Gastroesophageal sphincter (tissue), 3 donors: ENCODE results near the gene SAYSD1.

Experiments used
- POLR2A ChIP-seq, 2 donors: fragments of 450-650 bp; IDR thresholded peaks; one replicate each; pipeline ENCODE4 v1.6.1; 2017; ENCODE audit warnings: antibody characterized with exemption in 2 of 2, mild to moderate bottlenecking in 2 of 2, moderate library complexity in 1 of 2
- POLR2AphosphoS5 ChIP-seq: sonication (generic); formaldehyde crosslinking; IDR thresholded peaks from one replicate; pipeline ENCODE4 v1.6.1; 2017; ENCODE audit warnings: antibody characterized with exemption
- TF ChIP-seq, protein P1 (sequence below), 4 experiments: fragments of 200-600 bp in 2 of 4; fragments of 450-650 bp in 2 of 4; sonication (generic) in 1 of 4; IDR thresholded peaks; one replicate each; pipeline ENCODE4 v1.5.1; 2017 to 2019; ENCODE audit warnings: antibody characterized with exemption in 4 of 4, mild to moderate bottlenecking in 2 of 4, moderate library complexity in 2 of 4

DNA sequence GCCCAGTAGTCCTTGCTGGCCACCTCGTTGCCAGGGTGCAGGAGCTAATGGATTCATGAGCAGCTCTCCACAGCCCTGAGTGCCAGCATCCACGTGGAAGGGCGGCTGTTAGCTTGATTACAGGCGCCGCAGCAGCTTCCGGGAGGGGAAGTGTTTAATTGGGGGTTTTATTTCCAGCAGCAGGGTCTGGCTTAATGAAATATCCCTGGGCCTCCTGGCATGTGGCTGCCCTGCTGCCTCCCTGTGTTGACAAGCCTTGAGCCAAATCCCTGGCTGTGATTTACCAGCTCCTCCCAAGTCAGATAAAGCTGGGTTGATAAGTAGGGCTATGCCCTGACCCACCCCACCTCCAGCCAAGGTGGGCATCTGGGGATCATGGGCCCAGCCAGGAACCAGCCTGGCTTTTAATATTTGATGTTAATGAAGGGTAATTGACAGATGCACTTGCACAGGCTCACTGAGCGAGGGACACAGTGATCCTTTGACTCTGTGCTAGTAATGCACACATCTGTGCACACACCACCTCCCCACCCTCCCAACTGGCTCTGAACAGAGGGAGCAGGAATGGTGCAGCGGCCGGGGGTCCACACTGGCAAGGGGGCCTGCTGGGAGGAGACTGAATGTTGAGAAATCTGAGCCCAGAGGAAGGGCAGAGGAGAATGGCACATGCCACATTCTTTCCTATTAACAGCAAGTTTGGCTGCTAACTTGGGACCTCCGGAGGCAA is 52.8 kb downstream of the SAYSD1 start:
- no peak for TF ChIP-seq POLR2A (IDR thresholded peaks at IDR 0.05)
- no peak for TF ChIP-seq POLR2AphosphoS5
- TF ChIP-seq, protein P1, sequence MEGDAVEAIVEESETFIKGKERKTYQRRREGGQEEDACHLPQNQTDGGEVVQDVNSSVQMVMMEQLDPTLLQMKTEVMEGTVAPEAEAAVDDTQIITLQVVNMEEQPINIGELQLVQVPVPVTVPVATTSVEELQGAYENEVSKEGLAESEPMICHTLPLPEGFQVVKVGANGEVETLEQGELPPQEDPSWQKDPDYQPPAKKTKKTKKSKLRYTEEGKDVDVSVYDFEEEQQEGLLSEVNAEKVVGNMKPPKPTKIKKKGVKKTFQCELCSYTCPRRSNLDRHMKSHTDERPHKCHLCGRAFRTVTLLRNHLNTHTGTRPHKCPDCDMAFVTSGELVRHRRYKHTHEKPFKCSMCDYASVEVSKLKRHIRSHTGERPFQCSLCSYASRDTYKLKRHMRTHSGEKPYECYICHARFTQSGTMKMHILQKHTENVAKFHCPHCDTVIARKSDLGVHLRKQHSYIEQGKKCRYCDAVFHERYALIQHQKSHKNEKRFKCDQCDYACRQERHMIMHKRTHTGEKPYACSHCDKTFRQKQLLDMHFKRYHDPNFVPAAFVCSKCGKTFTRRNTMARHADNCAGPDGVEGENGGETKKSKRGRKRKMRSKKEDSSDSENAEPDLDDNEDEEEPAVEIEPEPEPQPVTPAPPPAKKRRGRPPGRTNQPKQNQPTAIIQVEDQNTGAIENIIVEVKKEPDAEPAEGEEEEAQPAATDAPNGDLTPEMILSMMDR (IDR thresholded peaks at IDR 0.05), result no peak
